GM12891 (cell line): ENCODE data around the gene WHRN.

Experiments
- DNase-seq: peaks from one replicate; pipeline ENCODE4 v3.0.0; 2011; ENCODE audit warnings: low spot score; ENCODE audit not compliant: insufficient read length
- FAIRE-seq: peaks from 2 replicates; lab custom pipeline; 2011; peaks lifted over from hg19 to GRCh38; lab: Jason Lieb, UNC
- PAX5 ChIP-seq: IDR thresholded peaks from 2 replicates; pipeline ENCODE4 v1.6.1; 2011; ENCODE audit warnings: low read length, moderate library complexity, mild to moderate bottlenecking; ENCODE audit not compliant: insufficient read depth, severe bottlenecking
- POLR2A ChIP-seq: IDR thresholded peaks from 2 replicates; pipeline ENCODE4 v1.6.1; 2011; ENCODE audit warnings: low read depth, low read length, control low read depth
- POLR2AphosphoS5 ChIP-seq: IDR thresholded peaks from 2 replicates; pipeline ENCODE4 v1.6.1; 2011; ENCODE audit warnings: low read depth, low read length, control low read depth
- POU2F2 ChIP-seq: IDR thresholded peaks from 2 replicates; pipeline ENCODE4 v1.6.1; 2011; ENCODE audit warnings: low read depth, mild to moderate bottlenecking, control low read depth, low read length, moderate library complexity
- SPI1 ChIP-seq: IDR thresholded peaks from 2 replicates; pipeline ENCODE4 v1.6.1; 2011; ENCODE audit warnings: low read depth, low read length, control low read depth
- TAF1 ChIP-seq: IDR thresholded peaks from 2 replicates; pipeline ENCODE4 v1.6.1; 2011; ENCODE audit warnings: low read depth, low read length, control low read depth

The WHRN gene

DNA sequence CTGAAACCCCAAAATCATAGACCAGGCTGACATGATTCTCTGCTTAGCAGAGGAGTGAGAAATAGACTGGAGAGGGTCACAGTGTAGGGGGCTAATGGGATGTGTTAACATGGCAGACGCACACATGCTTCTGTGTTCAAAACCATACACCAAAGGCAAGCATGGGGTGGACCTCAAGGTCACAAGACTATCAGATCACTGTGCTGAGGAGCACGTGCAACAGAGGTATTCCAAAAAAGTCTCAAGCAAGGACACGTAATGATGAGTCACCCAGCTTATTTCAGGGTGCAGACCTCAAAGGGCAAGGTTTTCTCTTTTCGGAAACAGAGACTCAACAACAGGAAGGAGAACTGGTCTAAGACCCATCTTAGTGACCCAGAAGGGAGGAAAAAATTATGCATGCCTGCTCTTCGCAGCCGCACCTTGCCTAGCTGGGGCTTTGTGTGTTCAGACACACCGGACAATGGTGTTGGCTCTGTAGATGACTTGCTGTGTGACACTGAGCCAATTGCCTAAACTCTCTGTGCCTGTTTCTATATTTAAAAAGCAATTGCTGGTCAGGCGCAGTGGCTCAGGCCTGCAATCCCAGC lies 20.3 kb downstream of the WHRN start:
- DNase-seq (no peak), FAIRE-seq (no peak)
- TF ChIP-seq PAX5 (no peak), POLR2AphosphoS5 (no peak), TAF1 (no peak), SPI1 (0 out of 2 replicates have a peak, but pooled peaks have one; percentile 10), POU2F2 (peak; percentile 100), POLR2A (no peak)

DNA sequence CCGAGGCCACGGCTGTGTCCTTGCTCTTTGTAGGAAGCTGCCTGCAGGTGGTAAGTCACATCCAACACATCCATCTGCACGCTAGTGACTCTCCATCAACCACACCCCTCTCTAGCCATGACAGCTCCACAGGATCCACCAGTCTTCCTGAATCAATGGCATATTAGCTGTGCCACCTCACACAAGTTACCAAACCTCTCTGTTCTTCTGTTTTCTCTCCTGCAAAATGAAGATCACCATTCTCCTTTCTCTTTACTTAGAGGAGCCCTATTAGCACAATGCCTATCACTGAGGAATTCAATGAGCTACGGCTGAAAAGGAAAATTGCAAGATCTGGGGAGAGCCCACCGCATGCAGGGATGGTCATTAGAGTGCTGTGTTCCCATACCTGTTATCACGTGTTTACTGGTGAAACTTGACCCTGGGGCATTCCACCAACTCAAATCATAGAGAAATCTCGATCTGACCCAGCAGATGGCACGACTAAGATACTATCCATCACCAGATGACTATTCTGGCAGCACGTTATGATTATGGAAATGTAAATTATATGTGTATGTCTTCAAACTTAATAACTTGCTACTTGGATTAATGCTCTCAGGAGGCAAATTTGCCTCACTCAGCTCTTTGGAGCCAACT lies 20.9 kb downstream of the WHRN start:
- no peak for FAIRE-seq
- TF ChIP-seq POLR2A (no peak), SPI1 (no peak), TAF1 (no peak), POU2F2 (no peak), PAX5 (no peak), POLR2AphosphoS5 (no peak)
- no peak for DNase-seq

DNA sequence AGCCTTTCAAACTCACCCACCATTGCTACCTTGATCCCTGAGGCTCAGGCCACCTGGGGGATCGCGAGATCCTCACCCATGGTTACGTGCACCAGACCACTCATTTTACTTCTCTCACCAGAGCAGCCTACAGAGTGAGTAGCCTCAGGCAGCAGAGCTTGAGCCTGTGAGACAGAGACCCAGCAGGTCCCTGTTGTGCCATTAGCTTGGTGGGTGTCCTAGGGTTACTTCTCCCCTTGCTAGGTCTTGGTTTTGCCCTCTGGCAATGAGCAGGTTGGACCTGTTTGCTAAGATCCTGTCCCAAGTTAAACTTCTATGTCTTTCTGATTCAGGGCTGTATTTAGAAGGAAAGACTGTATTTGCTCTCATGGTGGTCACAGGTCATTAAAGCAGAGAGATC lies 21.8 kb downstream of the WHRN start:
- no peak for FAIRE-seq
- DNase-seq = no peak
- TF ChIP-seq PAX5 (no peak), SPI1 (no peak), POU2F2 (no peak), POLR2A (no peak), TAF1 (no peak), POLR2AphosphoS5 (no peak)

DNA sequence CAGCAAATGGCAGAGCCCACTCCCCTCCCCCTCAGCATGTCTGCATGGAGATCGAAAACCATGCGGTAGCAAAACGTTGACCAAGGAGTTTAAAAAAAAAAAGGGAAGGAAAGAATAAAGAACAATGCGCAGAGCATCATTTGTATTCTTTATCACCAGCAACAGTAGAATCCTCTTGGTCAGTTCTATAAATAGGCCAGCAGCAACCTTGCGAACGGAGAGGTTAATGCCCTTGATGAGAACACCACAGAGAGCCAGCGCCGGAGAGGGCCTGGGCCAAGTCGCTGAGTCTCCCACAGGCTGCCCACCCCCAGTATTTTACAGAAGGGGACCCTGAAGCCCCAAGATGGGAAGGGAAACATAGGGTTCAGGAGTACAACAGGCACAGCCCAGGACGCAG lies 22.7 kb downstream of the WHRN start:
- no peak for TF ChIP-seq POU2F2
- no peak for TF ChIP-seq POLR2AphosphoS5
- FAIRE-seq = no peak
- no peak for DNase-seq

DNA sequence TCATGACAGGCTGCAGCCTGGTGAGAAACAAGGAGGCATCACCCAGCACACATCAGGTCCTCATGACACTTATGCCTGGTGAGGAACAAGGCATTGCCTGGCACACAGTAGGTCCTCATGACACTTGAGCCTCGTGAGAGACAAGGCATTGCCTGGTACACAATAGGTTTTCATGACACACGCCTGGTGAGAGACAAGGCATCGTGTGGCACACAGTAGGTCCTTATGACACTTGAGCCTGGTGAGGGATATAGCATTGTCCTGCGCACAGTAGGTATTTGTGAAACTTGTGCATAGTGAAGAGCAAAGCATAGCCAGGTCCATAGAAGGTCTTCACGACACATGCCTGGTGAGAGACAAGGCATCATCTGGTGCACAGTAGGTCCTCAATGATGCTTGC lies 23.5 kb downstream of the WHRN start:
- no peak for FAIRE-seq
- no peak for DNase-seq
- TF ChIP-seq TAF1 (no peak), POLR2AphosphoS5 (no peak), PAX5 (no peak), POU2F2 (no peak), POLR2A (no peak), SPI1 (no peak)

DNA sequence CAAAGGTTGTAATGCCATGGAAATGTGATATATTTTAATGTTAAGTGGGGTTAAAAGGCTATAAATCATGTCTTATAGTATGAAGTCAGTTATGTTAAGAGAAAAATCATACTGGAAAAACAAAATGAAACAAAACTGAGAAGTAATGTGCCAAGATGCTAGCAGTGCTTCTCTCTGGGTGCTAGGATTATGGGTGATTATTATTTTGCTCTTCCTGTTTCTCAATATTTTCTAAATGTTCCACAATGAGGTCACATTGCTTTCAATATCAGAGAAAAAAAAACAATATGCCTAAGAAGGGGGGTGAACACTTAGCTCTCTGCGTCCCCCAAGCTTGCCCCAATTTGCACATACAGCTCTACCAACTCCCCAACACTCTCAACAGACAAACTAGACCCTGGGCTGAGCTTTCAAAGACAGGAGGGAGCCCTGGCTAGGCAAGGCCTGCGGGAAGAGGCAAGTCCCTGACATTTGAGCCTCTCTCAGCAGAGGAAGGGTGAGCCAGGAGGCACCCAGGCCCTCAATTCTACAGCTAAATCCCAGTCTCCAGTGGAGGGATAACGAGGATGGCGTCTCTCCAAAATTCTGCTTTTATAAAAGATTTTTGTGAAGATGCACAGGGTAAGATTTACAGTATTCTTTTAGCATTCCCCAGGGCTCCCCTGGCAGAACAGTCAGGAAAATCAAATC lies 24.4 kb downstream of the WHRN start:
- no peak for TF ChIP-seq SPI1
- TF ChIP-seq TAF1 = no peak
- no peak for TF ChIP-seq POLR2AphosphoS5
- TF ChIP-seq POLR2A = no peak
- TF ChIP-seq POU2F2 = no peak
- no peak for TF ChIP-seq PAX5
- FAIRE-seq (no peak), DNase-seq (no peak)

DNA sequence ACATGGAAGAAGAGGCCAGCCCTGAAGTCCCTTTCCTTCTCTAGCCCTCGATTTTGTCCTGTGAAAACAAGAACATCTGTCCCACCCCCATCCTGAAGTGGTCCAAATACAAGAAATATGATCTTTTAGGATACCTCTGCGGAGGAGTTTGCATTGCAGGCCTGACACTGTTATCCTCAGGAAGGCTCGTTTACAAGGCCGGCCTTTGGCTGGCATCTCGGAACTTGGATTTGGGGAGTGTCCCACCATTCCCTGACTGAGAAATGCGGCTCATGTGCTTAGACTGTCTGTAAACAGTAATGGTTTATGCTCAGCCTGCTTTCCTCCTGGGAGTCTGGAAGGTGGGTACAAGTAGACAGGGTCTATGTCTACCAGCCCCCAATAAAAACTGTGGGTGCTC lies 26.4 kb downstream of the WHRN start:
- no peak for FAIRE-seq
- no peak for TF ChIP-seq POLR2A
- no peak for TF ChIP-seq SPI1
- no peak for TF ChIP-seq POU2F2
- TF ChIP-seq POLR2AphosphoS5 = no peak
- no peak for TF ChIP-seq PAX5
- TF ChIP-seq TAF1 = no peak

DNA sequence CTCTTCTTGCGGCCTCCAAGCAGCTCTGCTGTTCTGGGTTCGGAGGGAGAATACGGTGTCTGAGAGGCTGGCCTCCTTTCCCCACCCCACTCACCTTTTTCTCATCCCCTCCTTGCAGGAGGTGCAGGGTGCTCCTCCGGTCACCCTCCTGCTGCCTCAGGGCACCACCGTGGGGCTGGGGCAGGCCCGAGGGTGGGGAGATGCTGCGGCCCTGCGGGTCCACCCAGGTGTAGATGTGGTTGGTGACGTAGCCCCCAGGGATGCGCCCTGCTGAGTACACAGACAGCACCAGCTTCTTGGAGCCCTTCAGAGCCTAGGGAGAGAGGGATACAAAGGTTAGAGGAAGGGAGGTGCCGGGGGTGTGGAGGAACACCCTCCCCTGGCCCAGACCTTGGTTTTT lies 26.8 kb downstream of the WHRN start:
- DNase-seq (no peak), FAIRE-seq (no peak)
- TF ChIP-seq PAX5 = no peak
- no peak for TF ChIP-seq POU2F2
- no peak for TF ChIP-seq POLR2AphosphoS5
- TF ChIP-seq POLR2A = no peak
- no peak for TF ChIP-seq SPI1
- TF ChIP-seq TAF1 = no peak

More for the DNA sequence above, 26.4 kb downstream of the WHRN start:
- DNase-seq = no peak

DNA sequence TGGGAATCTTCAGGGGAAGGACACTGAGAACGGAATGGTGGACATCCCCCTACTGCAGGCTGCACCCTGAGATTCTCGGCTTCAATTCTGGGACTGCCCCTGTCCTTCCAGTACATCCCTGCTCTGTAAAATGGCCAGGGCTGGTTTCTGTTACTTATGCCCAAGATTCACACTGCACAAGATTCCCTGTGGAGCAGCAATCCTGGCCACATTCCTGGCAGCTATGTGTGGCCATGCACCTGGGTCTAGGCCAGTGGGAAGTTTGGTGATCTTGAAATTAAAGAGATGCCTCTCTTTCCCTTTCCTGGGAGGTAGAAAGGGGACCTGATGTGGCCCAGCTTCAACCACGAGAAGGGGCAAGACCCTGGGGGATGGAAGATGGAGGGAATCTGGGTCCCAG lies 27.6 kb downstream of the WHRN start:
- TF ChIP-seq POU2F2 (no peak), SPI1 (no peak), POLR2A (no peak), TAF1 (no peak), POLR2AphosphoS5 (no peak), PAX5 (no peak)
- DNase-seq = no peak
- no peak for FAIRE-seq

DNA sequence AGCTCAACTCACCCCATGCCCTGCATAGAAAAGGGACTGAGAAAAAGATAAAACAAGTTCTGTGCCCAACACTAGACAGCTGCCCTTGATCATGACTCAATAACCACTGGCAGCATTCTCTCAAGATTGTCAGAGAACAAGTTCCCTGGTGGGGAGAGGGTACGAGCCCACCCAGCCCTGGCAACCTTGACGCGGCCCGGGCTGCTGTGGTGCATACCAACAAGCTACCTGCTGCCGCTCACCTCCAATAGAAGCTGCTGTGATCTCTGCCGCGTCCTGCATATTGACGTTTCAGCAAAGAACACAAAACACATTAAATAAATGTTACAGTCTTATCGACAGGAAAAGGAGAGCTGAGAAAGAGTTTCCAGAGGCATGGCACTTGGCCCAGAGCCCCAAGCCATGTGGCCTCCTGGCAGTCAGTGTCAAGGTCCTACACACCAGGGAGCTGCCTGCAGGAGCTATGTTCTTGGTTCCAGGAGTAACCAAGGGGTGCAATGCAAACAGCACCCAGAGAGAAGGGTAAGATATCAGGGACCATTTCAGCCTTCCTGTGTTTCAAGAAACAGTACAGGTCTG lies 28.3 kb downstream of the WHRN start:
- FAIRE-seq = no peak
- no peak for TF ChIP-seq POLR2AphosphoS5
- no peak for TF ChIP-seq PAX5
- TF ChIP-seq POU2F2 = no peak
- no peak for TF ChIP-seq SPI1
- TF ChIP-seq POLR2A = no peak
- no peak for DNase-seq
